GM12865 (cell line): ENCODE results near the gene TRIM14.
A peak's percentile ranks its signal among the peaks of the same experiment; 100 is the strongest.

ENCODE experiments used
- DNase-seq: peaks from one replicate; pipeline ENCODE4 v3.0.0; 2010; ENCODE audit warnings: low read depth
- H3K4me3 ChIP-seq: 2 replicates; pipeline ENCODE4 v1.5.1; 2011; ENCODE audit warnings: mild to moderate bottlenecking, low read depth, low read length, control low read depth
- TF ChIP-seq, protein P1 (sequence below): IDR thresholded peaks from 2 replicates; pipeline ENCODE4 v1.5.1; 2011; ENCODE audit warnings: low read length, control low read depth, low read depth, inconsistent platforms; ENCODE audit not compliant: insufficient read depth; ENCODE audit errors: missing control alignments

Gene TRIM14

DNA sequence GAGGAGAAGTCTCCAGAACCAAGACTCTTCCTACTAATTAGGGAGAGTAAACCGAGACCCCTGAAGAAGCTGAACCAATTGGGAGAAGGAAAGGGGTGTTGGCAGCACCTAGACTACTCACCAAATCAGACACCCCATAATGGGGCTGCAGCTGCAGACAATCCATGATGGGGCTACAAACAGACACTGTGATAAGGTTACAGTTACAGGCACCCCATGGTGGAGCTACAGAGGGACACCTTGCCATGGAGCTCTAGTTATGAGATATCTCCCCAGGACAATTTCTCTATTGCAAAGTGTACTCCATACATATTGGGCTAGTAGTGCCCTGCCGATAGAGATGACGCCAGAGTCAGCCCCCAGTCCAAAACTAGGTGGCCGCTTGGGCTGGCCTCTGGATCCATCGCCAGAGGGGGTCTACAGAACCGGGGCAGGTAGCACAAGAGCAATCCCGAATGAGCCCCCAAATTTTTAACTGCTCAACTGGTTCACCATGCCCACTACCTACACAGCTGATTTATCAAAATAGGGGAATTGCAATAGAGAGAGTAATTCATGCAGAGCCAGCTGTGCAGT, 64.6 kb downstream of the TRIM14 start:
- no peak overlapping the region for H3K4me3 ChIP-seq
- TF ChIP-seq, protein P1, sequence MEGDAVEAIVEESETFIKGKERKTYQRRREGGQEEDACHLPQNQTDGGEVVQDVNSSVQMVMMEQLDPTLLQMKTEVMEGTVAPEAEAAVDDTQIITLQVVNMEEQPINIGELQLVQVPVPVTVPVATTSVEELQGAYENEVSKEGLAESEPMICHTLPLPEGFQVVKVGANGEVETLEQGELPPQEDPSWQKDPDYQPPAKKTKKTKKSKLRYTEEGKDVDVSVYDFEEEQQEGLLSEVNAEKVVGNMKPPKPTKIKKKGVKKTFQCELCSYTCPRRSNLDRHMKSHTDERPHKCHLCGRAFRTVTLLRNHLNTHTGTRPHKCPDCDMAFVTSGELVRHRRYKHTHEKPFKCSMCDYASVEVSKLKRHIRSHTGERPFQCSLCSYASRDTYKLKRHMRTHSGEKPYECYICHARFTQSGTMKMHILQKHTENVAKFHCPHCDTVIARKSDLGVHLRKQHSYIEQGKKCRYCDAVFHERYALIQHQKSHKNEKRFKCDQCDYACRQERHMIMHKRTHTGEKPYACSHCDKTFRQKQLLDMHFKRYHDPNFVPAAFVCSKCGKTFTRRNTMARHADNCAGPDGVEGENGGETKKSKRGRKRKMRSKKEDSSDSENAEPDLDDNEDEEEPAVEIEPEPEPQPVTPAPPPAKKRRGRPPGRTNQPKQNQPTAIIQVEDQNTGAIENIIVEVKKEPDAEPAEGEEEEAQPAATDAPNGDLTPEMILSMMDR: no peak
- peak; percentile 30 for DNase-seq

DNA sequence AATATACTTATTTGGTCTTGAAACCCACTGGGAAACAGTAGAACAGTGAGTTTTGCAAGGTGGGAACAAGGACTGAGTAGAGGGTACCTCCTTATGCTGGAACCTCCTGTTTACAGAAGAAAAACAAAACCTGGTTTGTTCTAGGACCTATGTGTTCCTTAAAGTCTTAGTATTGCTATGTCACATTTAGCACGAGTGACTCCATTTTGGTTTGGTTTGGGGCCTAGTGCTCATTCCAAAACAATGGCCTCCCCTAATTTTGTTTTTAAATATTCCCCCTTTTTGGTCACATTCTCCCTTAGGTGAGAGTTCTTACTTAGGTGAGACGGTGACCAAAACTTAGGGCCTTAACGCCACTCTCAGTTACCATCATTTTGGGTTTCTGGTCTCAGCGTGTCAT, 68.7 kb downstream of the TRIM14 start:
- TF ChIP-seq, protein P1: no peak
- no peak for DNase-seq
- H3K4me3 ChIP-seq: no peak overlapping the region

DNA sequence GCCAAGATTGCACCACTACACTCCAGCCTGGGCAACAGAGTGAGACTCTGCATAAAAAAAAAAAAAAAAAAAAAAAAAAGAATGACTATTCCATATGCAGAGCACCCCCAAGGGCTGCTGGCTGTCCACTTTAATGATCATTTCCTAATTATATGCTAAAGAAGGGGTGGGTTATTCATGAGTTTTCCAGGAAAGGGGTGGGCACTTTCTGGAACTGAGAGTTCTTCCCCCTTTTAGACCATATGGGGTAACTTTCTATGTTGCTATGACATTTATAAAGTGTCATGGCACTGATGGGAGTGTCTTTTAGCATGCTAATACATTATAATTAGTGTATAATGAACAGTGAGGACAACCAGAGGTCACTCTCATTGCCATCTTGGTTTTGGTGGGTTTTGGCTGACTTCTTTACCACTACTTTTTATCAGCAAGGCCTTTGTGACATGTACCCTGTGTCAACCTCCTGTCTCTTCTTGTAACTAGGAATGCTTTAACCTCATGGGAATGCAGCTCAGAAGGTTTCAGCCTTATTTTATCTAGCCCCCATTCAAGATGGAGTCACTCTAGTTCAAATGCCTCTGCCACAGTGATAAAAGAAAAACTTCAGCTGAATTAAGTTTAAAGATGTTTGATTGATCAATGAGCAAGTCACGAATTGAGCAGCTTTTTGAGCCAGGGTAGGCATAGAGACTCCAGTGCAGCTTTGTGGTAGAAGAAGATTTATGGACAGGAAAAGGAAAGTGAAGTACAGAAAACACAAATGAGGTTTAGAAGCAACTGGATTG, 69.5 kb downstream of the TRIM14 start:
- H3K4me3 ChIP-seq: no peak overlapping the region
- TF ChIP-seq, protein P1: no peak
- no peak for DNase-seq

DNA sequence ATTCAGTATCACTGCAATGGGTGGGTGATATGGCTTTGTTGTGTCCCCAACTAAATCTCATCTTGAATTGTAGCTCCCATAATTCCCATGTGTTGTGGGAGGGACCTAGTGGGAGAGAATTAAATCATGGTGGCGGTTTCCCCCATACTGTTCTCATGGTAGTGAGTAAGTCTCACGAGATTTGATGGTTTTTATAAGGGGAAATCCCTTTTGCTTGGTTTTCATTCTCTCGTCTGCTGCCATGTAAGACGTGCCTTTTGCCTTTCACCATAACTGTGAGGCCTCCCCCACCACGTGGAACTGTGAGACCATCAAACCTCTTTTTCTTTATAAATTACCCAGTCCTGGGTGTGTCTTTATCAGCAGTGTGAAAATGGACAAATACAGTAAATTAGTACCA, 72.0 kb downstream of the TRIM14 start:
- peak overlapping the region; percentile 91 for H3K4me3 ChIP-seq
- TF ChIP-seq, protein P1: no peak
- DNase-seq: peak; percentile 33

DNA sequence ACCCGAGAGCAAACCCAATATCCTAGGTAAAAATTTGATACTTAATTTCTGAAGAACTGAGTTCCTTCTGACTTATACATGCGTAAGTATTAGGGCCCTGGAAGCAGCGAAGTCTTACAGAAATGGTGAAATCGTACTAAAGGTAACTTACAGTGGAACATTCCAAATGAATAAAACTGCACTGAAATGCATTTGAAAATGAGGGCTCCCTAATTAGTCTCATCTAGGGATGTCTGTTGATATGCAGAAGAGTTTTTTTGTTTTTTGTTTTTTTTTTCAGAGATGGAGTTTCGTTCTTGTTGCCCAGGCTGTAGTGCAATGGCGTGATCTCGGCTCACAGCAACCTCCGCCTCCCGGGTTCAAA, 72.9 kb downstream of the TRIM14 start:
- no peak for DNase-seq
- peak overlapping the region; percentile 91 for H3K4me3 ChIP-seq
- TF ChIP-seq, protein P1: no peak

DNA sequence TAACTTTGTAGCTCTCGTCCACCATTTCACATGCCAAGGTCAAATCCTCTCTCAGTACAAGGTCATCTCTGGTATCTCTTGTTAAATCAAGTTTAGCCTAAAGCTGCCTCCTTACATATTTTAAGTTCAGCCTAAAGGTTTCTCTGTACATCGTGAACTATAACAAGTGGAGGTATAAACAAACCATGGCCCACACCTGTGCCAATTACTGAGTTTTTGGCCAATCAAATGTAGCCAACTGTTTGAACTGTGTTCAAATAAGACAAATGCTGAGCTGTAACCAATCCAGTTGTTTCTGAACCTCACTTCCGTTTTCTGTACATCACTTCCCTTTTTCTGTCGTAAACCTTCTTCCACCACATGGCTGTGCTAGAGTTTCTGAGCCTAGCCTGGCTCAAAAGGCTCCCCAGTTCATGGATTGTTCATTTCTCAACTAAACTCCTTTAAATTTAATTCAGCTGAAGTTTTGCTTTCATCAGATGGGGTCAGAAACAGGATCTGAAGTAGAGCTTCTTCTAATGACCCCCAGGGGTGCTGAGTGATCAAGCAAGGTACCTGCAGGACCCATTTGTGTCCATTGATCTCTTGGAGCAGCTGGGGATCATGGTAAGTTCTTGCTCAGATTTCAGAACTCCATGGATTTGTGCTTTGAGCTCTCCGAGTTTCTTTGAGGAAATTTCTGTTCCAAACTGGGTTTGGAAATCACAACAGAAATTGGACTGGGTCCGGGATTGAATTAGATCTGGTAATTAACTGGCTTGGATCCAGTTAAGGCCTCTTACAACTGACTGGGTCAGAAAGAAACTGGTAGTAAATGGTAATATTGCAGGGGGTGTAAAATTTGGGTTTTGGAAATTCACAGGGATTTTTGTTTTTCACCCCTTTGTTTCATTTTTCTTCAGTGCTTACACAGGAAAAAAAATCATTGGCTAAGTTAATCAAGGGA, 73.5 kb downstream of the TRIM14 start:
- peak; percentile 91 for DNase-seq
- TF ChIP-seq, protein P1: no peak
- H3K4me3 ChIP-seq: peak overlapping the region; percentile 91
